IPS DF 4.7 (cell line): ENCODE data around the gene PSD2.

Source experiments
- DNase-seq: peaks from one replicate; pipeline ENCODE4 v3.0.0-alpha.2; 2013; ENCODE audit warnings: low spot score; ENCODE audit errors: extremely low read depth

The PSD2 gene

GRCh38 chr5:139795074-139796001, at the start of gene PSD2:
PSD2 (plus strand) TSS chr5:139795808; CDS start chr5:139809441, 13,633 bp downstream.
- DNase-seq = no peak

DNA sequence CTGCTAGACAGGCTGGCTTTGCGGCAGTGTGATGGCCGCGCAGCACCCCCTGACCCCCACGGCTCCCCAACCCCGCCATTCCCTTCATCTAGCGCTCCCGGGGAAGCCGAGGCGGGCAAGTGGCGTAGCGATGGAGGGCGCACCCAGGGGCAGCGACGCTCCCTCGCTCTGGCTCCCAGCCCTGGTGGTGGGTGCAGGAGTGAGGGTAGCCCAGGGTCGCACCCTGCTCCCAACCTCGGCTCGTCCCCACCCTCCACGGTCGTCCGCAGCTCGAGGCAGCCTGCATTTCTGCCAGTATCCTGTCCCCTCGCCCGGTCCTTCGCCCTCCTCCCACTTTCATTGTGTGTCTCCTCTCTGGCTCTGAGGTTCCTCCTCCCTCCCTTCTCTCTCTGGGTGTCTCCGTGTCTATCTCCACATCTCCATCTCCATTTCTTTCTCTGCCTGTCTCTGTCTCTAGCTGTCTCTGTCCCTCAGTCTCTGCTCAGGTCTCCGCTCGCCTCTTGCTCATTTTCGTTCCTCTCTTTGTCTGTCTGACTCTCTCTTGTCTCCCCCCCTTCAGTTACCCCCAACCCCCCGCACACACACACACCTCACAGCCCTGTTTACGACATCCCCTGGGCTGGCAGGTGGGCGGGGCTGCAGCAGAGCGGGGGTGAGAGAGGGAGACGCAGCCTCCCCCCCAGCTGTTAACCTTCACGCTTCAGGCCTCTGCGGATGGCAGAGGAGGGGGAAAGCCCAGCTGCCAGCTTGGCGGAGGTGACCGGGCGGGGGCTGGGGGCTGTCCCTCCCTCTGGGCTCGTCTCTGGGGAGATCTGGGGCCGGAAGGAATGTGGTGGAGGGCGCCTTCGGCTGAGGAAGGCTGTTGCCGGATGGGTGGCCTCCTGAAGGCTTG, 48.7 kb upstream of the PSD2 start:
- no peak for DNase-seq

DNA sequence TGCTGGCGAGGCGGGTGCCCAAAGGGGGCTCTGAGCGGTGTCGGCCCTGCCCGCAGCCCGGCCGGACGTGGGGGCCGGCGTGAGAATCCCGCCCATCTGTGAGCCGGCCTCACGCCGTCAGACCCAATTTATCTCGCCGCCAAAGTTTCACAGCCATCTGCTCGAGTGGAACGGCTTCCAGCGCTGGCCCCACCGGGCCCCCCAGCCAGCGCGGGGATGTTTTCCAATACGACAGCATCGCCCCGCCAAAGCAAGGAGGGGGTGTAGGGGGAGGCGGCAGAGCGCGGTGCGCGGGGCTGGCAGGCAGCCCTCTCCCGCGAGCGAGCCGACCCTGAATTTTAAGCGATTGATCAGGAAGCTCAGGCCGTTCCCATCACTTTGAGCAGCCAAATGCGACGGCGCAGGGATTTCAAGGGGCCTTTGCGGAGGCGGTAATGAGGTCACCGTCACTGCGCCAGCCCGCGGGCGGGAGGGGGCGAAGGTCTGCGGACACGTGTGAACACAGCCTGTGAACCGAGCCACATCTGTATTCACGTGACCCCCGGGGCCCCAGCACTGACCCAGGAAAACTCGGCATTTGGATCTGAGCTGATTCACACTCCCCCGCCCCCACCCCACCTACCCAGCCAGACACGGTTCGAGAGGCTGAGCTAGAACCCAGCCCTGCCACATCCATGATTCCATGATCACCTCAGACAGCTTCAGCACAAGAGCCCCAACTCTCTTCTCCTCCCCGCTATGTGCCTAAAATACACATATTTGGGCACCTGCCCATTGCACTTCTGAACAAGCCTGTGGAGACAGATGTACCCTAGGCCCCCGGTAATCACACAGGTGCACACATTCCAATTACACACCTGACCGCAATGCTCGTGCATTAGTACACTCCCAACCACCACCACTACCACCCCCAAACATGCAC, 47.8 kb upstream of the PSD2 start:
- no peak for DNase-seq

- no peak for DNase-seq
These were observed 47.1 kb upstream of the PSD2 start for GRCh38 chr5:139748505-139748826.

- DNase-seq = no peak
These were observed 46.4 kb upstream of the PSD2 start for GRCh38 chr5:139749242-139749641.

GRCh38 chr5:139751236-139751635, 44.4 kb upstream of the PSD2 start:
- DNase-seq = no peak

DNA sequence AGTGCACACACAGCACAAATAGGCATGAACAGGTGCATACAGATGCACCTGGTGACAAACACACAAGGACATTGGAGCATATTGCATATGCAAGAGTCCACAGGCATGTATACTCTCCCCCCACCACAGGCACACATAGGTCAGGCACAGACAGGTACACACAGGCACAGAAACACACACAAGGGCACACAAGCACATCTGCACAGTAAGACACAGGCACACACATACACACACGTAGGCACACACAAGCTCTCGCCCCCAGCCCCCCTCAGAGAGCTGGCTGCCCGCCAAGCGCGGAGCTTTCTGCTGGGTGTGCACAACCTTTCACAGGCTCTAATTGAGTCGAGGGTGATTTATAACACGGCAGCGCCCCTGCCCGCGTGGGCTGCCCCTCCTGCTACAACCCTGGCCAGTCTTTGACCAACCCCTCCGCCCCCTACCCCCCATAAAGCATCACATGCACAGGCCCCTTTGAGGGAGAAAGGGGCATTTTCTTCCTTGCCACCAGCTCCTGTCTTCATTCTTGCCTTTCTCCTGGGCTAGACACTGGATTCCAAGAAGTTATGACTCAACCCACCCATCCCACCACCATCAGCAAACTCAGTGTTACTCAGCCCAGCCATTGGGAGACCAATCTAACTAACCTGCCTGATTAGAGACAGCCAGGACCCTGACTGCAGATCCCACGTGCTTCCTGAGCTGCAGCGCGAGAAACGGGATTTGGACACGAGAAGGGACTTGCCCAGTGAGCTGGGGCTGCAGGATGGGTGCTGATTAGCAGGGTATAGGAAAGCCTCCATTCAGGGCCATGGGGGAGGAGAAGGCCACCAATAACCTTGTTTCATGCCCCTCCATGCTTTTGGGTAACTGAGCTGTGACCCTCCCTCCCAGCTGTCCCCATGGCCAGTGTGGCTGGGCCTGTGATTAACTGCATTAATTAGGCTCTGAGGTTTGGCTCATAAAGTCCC, 42.8 kb upstream of the PSD2 start:
- no peak for DNase-seq

DNA sequence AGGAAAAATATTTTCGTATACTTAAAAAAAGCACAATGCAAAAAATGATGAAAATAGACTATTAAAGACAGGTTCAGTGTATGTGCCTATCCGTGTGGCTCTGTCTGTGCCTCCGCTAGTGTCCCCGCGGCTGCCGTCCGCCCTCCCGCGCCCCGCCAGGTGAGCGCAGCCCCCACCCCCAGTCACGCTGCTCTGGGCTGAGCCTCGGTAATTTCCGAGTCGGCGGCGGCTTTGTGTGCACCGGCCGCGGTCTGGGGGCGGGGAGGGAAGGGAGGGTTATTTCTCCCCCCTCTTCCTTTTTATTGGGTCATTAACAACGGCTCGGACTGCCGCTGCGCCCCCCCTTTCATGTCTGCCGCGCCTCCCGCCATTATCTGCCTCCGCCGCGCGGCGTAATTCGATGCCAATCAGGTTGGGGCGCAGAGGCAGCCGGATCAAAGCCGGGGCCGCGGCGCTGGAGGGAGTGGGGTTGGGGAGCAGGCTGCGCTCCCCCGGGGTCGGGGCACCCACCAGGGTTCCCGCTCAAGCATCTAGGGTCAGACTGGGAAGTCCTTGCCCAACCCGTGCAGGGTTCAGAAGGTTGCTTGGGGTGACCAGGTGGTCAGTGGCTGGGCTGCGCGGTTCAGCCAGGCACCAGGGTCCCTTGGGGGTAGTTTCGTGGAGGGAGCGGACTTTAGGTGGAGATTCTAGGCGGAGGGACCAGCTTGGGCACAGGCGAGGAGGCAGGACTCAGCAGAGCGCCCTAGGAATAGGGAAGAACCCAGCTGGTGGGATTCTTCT, 39.5 kb upstream of the PSD2 start:
- no peak for DNase-seq

DNA sequence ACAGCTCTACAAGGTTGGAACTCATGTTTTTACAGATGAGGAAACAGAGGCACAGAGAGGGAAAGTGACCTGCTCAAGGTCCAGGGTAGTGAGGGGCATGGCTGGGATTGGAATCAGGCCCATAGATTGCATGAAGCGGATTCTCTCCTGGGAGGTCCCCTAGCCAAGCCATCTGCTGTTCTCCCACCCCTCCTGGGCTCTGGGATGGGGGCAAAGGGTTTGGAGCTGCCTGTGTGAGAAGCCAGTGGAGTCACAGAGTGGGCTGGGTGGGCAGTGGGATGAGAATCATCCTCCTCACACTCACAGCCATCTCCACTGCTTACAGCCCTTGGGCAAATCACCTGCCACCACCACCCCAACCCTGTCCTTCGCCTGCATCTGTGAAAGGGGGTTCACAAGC, 38.6 kb upstream of the PSD2 start:
- no peak for DNase-seq

DNA sequence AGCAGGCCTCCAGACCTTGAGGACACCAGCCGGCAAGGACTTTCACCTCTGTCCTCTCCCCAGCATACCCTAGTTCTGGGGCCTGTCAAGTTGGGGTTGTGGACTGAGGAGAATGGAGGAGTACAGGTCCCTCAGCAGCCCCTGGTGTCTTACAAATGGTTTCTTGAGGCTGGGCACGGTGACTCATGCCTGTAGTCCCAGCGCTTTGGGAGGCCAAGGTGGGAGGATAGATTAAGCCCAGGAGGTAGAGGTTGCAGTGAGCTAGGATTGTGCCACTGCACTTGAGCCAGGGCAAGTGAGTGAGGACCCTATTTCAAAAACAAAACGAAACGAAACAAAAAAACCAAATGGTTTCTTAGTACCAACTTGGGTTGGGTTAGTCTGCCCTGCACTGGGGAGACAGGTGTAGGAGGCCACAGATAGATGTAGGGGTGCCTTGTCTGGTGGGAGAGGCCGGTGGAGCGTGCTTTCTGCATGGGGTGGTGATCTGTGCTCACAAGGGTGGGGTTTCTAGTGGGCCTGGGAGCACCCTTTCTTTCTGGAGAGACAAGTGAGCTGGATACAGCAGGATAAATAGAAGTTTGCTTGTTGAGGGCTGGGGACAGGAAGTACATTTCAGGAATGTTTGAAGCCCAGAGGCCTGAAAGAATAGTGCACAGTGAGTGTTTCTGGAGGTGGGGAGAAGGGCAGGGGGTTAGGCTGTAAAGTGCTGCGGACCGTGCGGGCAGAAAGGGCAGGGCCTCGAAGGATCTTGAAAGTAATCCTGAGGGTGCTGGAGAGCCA, 37.7 kb upstream of the PSD2 start:
- DNase-seq = no peak

DNA sequence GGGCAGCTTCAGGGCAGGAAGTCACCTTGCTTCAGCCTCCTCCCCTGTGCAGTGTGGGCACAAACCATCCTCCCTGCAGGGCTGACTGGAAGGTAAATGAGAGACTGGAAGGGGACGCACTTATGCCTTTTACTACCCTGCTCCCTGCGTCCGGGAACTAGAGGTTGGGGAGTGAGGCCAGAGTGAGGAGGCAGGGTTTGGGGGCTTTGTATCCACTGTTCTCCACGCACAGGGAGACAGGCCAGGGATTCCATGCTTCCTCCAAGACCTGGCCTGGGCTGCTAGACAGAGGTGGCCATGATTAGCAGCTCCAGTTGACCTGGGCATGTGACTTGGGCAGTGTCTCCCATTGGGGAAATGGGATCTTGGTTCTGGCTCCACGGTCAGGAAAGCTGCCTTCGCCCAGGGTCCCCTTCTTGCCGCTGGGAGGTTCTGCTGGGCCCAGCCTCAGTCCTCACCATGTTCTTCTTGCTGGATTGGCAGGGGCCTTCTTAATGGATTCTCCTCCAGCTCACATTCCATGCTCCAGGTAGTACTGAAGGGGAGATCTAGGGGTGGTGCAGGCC, 37.0 kb upstream of the PSD2 start:
- DNase-seq = no peak

GRCh38 chr5:139759219-139759721, 36.3 kb upstream of the PSD2 start:
- DNase-seq = no peak

GRCh38 chr5:139760066-139761056, 35.2 kb upstream of the PSD2 start:
- DNase-seq = no peak

DNA sequence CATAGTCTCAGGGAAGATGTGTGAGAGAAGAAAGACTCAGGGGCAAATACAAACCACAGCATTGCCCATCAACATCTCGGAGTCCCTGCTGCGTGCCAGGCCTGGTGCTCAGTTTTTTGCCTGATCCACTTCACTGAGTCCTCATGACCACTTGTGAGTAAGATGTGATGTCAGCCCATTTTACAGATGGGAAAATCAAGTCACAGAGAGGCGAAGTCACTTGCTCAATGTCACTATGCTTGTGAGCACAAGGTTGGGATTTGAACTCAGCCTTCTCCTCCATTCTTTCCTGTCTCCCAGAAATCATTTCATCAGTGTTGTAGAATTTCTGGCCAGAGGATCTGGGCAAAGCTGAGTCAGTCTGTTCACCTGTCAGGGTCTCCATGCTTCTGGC, 34.6 kb upstream of the PSD2 start:
- no peak for DNase-seq

DNA sequence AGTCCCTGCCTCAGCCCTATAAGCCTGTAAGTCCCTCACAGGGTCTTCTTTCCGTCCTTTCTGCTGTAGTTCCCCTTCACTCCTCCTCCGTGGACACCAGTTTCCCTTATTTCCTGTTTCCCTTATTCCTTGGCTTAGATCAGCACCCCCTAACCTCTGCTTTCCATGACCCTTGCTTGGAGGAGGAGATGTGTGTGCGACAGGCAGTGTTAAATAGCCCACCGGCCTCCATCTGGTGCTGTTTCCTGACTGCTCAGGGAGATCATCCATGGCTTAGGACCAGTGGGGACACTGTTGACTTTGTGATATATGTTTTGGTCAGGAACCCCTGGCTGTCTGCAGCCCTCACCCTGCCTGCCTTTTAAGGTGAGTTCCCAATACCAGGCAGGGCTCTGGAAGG, 34.1 kb upstream of the PSD2 start:
- no peak for DNase-seq

GRCh38 chr5:139762615-139763170, 32.9 kb upstream of the PSD2 start:
- no peak for DNase-seq
